NCI-H128 (cell line): Measurements from ENCODE around the gene CD96.
"Not testable (repeated sequence)": the region's sequence is repeated elsewhere in the genome, so short reads cannot be mapped to it uniquely, and the experiment has no call there.

Experiments
- DNase-seq: peaks from one replicate; lab custom pipeline; 2025; ENCODE audit not compliant: unreplicated experiment; lab: John Stamatoyannopoulos, UW

Gene CD96

DNA sequence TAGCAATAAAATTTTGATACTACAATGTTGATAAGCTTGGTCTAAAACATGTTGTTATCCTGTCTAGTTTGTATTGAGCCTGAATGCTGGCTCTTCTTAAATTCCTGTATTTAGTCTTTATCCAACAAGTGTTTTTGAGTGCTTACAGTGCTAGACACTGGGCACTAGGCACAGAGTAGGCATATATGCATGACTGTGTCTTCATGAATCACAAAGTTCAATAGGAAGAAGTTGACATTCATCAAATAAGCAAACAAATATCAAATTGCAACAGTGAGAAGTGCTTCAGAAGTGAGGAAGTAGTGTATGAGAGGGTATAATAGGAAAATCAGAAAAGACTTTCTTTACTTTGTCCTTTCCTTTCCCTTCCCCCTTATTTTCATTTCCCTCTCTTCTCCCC is 6.8 kb downstream of the CD96 start:
- no peak for DNase-seq

DNA sequence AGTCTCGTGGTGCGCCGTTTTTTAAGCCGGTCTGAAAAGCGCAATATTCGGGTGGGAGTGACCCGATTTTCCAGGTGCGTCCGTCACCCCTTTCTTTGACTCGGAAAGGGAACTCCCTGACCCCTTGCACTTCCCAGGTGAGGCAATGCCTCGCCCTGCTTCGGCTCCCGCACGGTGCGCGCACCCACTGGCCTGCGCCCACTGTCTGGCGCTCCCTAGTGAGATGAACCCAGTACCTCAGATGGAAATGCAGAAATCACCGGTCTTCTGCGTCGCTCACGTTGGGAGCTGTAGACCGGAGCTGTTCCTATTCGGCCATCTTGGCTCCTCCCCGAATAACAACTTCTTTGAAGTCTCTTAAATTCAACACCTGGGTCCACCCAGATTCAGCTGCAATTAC is 19.9 kb downstream of the CD96 start:
- not testable (repeated sequence) for DNase-seq

DNA sequence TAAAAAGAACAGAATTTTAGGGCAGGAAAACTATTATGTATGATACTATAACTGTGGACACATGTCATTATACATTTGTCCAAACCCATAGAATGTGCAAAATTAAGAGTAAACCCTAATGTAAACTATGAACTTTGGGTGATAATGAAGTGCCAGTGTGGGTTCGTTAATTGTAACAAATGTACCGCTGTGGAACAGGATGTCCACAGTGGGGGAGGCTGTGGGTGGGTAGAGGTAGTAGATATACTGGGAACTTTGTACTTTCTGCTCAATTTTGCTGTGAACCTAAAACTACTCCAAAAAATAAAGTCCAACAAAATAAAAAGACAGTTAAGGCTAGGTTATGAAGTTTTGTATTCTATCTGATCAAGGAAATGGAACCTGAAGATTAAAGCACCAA is 24.8 kb downstream of the CD96 start:
- DNase-seq: no peak

DNA sequence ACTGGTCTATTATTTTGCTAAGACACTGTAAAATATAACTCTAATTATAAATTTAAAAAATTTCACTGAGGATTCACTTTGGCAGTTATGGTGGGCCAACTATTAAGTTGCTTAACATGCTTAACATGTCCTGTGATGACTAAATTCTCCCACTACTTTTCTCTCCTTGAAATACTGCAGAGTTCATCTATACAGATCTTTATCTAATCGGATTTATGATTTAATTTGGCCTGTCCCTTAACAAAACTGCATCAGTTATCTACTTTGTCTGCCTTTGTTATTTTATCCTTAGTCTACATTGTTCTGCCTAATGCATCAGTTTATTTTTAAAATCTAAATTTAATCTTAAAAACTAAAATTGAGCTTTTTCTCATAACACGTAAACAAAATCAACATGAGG is 26.4 kb downstream of the CD96 start:
- no peak for DNase-seq

DNA sequence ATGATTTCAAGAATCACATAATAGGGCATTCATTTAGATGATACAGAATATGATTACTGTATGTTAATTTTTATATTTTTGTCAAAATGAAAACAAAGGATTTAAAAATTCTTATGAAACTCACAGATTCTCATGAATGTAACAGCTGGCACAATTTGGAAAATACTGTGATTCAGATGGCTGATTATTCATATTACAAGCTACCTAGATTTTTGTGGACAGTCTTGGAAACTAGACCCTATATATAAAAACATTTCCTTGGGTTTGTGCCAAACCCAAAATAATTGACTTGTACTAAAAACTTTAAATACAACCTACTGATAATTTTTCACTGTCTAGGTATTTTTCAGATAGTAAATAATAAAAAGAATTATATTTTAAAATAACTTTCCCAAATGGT is 26.9 kb downstream of the CD96 start:
- no peak for DNase-seq

DNA sequence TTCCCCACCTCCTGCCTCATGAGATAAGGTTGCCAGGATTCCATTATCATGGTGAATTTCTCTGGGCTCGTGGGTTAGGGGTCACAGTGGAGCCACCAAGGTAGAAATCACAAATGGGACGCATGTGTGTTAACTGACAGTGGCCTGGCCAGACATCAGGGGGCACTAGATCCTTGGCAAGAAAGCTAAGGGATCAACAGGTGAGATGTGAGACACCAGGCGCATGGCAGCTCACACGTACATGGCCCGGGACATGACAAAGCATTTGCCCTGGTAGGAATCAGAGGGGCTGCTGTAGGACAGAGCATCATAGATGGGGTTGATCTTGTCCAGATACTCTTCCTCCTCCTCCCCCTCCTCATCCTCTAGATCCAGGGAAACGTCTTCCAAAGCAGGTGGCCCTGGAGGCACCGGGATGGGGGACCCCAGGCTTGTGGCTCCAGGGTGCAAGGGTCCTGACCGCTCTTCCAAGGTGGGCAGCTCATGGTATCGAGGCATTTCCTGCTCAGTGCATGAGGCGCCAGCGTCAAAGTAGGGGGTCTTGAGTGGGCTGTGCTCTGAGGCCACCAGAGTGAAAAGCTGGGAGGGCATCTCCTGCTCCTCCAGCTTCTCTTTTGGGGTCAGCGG is 28.5 kb downstream of the CD96 start:
- DNase-seq: no peak

DNA sequence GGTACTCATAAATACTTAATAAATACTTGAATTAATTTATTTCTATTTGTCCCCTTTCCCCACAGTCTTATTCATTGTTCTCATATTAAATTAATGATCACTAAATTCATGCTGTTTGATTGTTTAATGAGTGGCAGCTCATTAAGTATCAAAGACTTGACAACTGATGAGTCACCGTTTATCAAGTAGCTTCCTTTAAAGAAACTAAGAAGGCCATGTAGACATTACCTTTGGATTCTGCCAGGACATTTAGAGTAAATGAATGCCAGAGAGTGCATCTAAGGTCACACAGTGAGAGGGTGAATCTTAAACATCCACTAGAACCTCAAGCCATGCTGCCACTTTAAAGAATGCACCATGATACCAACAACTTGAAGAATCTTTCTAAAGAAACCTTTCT is 29.3 kb downstream of the CD96 start:
- DNase-seq: no peak

DNA sequence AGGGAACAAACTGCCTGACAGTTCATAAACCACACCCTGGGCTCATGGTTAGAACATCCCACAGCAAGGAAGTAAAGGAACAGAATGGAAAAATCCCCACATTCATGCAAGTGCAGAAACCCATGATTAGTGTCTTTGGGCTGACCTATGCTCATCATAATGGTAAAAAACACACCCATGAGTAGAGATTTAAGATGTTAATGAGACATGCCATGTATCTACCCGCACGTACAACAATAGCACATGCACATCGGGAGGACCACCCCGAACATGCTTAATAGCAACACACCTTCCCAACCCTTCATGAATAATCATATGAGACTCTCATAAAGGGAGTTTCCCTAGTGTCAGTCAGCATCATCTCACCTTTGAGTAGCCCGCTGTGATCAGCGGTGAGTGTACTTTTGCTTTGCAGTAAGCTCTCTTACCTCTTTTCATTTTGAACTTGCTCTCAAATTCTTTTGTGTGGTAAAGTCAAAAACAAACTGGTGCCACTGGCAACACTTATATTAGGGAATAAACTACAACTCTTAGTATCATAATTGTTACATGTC is 30.0 kb downstream of the CD96 start:
- no peak for DNase-seq

DNA sequence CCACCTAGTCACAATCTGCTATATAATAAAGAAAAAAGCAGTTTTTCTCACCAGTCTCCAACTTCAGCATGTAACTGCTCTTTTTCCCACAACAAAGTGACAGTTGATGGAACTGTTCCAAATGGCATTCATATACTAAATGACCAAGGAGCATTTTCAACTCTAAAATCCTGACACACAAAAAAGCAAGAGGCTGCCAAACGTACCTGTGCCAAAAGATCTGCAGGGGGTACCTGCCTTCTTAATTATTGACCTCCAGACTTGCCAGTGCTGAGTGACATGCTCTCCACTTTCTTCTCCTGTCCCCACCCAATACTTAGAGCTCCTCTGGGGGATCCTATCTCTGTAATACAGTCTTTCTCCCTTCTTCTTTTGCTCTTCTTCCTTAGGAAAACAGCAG is 35.1 kb downstream of the CD96 start:
- no peak for DNase-seq

DNA sequence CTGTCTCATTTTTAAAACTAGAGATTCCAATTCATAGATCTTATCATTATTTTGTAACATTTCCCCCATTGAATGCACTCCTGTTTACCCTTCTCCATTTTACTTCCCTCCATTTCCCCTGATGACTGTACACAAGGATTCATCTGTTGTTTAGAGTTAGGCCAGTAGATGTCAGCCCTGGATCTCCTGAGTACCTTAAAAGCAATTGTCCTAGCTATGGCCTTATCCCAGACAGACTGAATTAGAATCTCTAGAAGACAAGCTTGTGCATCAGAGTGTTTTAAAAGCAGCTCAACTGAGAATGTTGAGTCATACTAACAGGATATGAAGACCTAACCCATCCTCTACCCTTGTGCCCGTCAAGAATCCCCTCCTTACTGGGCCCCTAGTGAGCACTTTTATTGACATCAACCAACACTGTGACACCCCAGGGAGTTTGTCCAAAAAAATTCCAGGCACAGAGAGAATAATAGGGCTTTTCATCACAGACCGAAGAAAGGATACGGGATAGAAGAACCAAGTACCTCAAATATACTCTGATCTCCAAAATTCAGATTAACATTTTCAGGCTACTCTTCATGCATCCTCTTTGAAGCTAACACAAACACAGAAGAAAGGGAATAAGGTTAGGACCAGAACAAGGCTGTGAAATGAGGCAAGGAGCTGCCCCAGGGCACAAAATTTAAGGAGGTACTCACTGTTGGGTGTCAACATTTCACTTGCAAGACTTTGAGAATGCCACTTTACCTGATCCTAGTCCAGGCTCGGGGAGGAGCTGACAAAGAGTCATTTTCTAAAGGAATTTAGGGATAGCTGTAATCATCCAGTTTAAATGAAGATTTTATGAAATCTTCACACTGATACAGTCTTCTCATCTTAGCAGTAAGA is 36.0 kb downstream of the CD96 start:
- DNase-seq: no peak

DNA sequence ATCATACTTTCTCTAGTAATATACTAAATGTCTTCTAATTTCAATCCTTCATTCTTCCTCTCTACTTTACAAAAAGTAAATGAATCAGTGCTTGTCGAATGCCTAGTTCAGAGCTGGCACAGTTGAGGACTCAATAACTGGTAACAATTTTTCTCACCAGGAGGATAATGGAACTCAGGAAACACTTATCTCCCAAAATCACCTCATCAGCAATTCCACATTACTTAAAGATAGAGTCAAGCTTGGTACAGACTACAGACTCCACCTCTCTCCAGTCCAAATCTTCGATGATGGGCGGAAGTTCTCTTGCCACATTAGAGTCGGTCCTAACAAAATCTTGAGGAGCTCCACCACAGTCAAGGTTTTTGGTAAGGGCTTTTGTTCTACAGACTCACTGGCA is 36.9 kb downstream of the CD96 start:
- no peak for DNase-seq

DNA sequence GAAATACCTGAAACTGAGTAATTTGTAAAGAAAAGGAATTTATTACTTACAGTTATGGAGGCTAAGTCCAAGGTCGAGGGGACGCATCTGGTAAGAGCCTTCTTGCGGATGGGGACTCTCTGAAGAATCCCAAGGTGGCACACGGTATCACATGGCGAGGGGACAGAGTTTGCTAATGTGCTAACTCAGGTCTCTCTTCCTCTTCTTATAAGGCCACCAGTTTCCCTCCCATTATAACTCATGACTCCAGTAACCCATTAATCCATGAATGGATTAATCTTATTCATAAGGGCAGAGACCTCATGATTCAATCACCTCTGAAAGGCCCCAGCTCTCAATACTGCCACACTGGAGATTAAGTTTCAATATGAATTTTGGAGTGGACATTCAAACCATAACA is 37.5 kb downstream of the CD96 start:
- no peak for DNase-seq

DNA sequence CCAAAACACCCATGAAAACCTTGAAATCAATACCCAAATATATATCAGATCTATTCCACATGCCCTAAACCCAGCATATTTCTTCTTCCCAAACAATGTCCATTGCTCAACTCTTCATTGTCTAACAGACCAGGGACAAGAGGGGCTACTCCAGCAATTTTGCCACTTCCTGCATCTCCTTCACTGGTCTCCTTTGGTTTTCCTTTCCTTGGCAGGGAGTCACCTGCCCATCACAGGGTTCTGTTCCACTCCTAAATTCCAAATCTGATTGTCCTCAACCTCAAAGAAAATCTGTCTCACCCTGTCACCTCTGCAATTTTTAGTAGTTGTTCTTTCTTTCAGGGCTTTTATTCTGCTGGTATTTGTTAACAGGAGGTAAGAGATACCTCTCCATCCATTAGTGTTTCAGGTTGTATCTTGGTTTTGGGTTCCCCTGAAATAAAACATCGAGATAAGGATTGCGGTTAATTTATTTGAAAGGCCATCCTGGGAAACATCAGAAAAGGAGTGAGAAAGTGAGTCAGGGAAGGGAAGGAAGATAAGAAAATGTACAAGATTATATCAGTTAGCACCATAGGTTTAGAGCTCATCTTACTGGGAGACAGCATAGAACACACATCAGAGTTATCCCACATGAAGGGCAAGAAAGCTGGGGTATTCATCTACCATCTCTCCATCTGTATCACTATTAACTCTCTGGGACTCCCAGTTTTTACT is 39.6 kb downstream of the CD96 start:
- DNase-seq: no peak

DNA sequence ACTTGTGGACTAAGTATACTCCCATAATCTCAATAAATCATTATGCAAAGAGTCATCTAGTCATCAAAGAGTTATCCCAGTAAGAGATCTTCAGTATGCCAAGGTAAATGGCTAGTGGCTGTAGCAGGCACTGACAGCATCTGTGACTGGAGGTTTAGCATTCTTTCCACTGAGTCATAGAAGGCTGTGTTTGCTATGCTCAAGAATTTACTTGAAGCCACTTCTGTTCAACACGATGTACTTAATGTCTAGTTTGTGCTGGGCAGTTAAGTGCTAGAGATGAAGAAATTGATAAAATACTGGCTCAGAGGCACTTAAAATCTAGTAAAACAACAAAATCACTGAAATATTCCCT is 40.1 kb downstream of the CD96 start:
- DNase-seq: no peak

DNA sequence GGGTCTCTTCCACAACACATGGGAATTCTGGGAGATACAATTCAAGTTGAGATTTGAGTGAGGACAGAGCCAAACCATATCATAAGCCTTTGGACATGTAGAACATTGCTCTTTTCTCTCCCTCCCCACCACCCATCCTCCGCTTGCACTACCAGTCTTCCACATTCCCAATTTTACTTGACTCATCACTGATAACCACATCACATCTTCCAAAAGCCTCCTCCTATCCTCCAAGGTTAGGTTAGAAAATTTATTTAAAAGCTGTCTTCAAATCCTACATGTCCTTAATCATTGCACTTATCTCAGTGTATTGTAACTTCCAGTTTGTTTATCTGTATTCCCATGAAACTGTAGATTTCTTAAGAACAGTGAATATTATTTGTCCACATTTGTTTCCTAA is 42.7 kb downstream of the CD96 start:
- DNase-seq: no peak

DNA sequence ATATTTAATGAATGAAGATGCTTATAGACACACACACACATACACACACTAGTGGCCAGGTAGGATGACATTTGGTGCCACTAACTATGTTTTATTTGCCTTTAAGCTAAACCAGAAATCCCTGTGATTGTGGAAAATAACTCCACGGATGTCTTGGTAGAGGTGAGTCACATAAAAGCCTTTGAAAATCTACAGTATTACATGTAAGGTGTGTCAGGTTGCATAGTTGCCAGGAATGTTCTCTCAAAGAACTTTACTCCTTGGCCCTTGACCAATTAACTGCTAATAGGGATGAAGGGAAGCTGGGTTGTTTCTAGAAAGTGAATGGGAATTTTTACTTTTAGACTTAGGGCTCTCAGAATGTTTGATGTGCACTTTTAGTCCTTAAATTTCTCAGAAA is 43.2 kb downstream of the CD96 start:
- DNase-seq: no peak

DNA sequence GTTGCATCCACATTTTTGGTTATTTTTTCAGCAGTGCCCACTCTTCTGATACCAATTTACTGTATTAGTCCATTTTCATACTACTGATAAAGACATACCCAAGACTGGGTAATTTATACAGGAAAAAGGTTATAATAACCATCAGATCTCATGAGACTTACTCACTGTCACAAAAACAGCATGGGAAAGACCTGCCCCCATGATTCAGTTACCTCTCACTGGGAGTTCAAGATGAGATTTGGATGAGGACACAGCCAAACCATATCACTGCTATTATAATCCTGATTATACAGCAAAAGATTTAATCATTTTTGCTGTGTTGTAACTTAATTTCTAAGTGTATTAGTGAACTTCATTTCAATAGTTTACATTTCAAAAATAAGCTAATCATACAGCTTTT is 46.5 kb downstream of the CD96 start:
- DNase-seq: no peak

DNA sequence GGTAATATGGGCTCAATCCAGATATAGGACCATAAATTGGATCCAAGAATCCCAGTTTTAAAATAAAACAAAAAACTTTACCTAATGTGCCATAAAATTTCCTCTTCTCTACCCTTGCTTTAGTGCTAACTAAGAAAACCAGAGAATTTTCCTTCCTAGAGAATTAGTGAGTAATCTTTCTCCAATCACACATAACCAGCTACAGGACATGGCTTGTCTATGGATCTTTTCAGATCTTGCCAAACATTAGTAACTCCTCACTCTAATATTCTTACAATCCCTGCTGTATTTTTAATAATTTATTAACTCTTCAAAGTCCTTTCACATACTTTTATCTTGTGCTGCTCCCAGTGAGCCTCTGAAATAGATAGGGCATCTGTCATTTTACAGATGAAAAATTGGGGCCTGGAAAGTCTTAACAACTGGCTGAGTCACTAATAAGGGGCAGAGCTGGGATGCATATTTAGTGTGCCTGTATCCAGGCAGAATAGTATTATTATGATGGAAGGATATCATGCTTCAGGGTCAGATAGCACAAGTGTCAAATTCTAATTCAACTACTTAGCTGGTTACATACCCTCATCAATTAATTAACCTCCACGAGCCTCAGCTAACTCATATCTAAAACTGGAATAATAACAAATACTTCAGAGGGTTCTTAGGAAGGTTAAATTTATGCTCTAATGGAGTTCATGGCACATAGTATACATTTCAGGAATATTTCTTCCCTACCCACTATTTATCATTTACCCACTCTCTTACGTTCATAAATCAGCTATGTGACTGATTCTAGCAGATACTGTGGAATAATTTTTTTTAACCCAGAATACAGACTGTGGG is 47.5 kb downstream of the CD96 start:
- no peak for DNase-seq

DNA sequence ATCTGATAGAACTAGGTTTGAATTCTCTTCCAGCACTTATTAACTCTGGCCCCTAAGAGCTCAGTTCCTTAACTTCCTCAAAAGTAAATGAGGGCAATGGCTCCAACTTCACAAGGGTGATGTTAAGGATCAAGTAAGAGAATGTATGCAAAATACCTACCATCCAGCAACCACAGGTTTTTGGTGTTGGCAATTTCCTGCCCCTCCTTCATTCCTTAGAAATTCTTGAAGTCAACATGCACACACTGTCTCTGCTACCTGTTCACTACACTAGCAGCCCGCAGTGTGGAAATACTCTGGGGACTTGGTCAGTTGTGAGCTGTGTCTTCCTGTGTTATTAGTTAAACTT is 48.1 kb downstream of the CD96 start:
- no peak for DNase-seq

DNA sequence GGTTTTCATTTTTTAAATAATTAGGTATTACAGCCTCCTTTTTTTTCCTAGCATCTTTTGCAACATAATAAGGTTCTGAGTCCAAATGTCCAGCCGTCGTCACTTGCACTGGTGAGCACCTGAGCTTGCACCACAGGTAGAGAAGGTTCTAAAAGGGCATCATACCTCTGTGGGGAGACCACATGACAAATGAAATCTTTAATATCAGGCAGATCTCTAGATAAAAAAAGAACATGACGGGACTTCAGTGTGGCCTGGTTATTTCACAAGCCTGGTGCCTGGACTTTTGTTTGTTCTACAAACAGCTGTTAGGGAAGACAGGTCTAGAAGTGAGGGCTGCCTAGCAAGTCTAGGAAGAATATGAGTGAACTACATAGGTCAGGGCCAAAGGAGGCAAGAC is 49.6 kb downstream of the CD96 start:
- no peak for DNase-seq

DNA sequence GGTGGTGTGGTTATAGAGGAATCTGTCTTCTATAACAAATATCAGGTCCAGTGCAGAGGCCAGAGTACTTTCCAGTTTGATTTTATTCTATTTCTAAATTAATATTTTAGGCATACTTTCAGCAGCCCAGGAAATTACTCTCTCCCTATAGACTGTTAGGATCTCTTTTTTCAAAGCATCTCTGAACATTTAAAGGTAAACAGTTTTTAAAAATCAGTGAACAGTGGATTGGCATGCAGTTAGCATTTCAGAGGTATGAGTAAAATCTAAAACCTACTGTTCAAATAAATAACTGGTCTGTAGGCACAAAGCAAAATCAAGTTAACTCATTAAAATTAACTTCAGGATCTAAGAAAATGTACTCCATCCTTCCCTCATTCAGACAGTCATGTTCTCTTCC is 50.1 kb downstream of the CD96 start:
- no peak for DNase-seq
